GM21619 (cell line): ENCODE data around the gene ZNF268.
"Not testable (repeated sequence)": the region's sequence is repeated elsewhere in the genome, so short reads cannot be mapped to it uniquely, and the experiment has no call there.

Source experiments
- ATAC-seq: cut with Tn5 transposase; IDR thresholded peaks from one replicate; pipeline ENCODE4 v1.9.1; 2021; ENCODE audit not compliant: unreplicated experiment

Gene ZNF268

DNA sequence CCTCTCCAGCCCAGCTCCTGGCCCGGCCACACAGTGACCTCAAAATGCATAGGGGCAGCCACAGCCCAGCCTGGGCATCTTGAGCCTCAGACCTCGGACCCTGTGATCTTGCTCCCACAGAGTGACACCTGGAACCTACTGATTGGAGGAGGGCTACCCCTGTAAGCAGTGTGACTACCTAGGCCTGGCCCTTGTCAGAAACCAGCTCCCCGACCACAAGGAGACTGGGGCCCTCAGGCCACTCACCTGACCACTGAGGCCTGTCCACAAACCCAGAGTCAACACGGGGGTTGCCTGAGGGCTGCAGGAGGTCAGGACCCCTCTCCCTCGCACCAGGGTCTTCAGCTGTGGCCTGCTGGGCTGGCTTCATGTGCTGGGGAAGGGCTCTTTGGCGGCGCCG is 45.4 kb downstream of the ZNF268 start:
- no peak for ATAC-seq

DNA sequence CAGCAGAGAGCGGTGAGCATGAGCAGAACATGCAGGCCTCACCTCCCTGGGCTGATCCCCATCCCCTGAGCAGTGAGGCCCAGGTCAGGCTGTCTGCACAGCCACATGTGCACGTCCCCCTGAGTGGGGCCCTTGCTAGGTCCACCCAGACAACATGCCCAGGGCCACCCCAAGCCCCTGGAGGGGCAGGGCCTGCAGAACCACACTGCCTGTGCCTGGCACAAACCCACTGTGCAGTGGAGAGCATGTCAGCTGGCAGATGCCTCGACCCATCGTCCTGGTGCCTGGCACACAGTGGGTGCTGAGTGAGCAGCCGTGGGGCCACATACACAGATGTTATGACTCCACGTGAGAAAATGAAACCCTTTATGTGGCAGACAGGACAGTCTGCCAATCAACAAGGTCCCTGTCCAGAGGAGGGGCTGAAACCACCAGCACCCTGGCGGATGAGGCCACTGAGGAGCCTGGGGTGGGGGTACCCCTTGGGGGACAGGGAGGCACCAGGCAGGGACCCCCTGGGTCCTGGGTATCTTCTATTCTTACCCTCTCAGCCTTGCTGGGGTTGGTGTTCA is 46.1 kb downstream of the ZNF268 start:
- no peak for ATAC-seq

DNA sequence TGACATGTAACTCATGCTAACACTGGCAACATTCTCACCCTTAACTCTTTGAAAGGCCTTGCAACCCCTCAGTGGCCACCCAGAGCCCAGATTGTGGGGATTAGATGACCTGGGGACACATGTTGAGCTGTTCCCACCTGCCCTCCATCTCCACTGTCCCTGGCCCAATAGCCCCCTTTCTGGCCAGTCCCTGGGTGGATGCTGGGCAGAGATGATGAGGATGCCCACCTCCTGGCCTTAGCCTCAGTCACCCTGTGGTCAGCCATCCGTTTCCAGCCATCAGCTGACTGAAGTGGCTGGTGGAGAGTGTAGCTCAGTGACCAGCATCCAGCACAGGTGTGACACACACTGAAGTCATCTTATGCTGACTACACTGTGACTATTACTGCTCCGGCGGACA is 49.7 kb downstream of the ZNF268 start:
- no peak for ATAC-seq

DNA sequence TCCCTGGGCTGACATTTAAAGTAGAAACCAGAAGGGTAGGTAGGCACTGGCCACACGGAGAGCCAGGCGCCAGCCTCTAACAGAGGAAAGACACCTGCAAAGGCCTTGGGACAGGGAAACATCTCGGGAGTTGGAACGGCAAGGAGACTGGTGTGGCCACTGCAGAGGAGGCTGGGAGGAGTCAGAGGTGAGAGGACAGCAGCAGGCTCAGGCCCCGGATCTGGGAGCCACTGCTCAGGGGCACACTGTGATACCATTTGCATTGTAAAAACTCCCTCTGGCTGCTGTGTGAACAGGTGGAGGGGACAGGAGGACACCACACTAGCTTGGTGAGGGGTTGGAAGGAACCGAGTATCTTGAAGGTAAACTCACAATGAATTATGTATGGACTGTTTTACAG is 51.7 kb downstream of the ZNF268 start:
- ATAC-seq = no peak

DNA sequence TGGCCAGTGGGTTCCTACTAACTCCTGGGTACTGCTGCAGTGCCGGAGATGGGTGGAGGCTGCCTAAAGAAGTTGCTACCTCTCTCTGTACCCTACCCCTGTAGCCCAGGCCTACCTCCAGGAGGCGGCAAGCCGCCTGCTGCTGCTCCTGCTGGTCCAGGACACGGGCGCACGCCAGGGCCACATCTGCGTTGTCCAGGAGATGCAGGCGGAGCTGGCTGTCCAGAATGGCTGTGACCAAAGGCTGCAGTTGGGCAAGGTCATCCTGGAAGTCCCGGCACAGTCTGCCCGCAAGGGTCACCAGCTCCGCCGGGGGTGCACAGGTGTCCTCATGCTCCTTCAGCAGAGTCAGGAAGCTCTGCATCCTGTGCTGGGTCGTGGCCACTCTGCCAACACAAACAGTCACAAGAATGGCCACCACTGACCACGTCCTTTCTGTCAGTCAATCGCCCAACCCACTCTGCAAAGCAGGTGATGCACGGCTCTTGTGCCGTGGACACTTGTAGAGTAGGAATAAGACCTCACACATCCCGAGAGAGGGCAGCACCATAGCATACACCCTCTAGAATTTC is 52.8 kb downstream of the ZNF268 start:
- no peak for ATAC-seq

DNA sequence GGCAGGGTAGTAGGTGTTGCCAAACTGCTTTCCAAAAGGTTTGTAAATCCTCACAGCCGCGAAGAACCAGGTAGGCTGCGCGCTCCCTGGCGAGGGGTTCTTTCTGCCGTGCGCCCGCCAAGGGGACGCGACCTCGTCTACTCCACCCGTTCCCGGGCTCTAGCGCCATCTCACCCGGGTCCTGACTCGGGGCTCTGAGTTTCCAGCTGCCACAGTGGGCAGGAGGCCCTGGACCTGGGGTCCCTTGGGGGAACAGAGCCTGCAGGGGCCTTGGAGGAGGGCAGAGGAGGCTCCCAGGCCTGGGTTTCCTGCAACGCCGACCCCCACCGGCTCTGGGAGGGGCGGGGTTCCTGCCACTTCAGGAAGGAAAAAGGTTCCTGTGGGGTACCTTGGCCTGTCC is 53.7 kb downstream of the ZNF268 start:
- ATAC-seq = no peak

DNA sequence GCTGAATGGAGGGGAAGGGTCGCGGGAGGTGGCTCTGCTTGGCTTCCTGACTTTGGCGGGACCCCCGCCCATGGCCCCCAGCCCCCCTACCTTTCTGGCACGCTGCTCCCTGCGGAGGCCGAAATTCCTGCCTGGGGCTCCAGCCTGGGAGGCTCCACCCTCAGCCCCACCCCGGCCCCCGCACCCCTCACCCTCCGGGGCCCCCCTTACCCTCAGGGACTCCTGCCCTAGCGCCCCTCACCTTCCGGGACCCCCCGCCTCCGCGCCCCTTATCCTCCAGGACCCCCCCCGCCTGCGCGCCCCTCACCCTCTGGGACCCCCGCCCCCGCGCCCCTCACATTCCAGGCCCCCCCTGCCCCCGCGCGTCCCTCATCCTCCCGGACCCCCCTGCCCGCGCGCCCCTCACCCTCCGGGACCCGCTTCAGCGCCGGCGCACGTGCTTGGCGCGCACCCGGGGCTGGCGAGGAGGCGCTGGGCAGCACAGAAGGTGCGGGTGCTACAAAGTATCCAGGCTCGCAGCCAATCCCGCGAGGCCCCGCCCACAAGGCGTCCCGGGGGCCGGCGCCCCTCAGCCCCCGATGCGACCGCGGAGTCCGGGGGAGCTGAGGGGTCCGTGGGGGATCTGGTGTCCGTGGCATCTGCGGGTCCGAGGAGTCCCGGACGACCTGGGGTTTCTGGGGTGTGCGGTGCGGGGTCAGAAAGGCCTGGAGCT is 54.3 kb downstream of the ZNF268 start, which contains the start of gene ANHX:
Gene ANHX, minus strand, starts transcription at position 477 of the 712 bp plus-strand sequence. CDS start 1,521 bp downstream, outside the sequence.
- ATAC-seq = no peak

DNA sequence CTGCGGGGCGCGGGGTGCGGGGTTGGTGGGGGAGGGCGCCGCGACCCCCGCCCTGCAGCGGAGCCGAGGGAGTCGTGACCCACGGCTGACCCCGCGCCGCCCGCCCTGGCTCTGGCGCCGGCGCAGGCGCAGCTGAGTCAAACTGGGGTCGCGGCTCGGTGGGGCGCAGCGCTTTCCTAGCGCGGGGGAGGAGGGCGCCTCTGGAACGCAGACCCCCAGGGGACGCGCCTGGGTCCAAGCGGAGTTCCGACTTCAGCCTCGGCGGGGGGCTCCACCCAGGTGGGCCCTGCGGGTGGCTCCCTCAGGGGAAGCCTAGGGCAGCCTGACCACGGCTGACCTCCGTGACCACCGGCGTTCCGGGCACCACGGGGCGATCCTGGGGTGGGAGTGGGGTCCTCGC is 54.8 kb downstream of the ZNF268 start:
- no peak for ATAC-seq

DNA sequence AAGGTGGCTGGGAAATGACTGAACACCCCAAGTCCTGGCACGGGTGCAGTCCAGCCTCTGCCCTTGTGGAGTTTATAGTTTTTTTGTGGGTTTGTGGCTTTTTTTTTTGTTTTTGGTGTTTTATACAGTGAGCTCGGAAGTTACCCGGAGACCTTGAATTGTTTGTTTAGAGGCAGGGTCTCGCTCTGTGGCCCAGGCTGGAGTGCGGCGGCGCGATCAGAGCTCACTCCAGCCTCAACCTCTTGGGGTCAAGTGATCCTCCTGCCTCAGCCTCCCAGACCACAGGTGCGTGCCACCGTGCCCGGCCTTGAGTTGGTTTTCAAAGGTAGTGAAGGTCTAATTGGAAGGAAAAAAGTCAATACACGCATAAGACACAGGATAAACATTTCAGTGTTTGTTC is 55.3 kb downstream of the ZNF268 start:
- no peak for ATAC-seq

DNA sequence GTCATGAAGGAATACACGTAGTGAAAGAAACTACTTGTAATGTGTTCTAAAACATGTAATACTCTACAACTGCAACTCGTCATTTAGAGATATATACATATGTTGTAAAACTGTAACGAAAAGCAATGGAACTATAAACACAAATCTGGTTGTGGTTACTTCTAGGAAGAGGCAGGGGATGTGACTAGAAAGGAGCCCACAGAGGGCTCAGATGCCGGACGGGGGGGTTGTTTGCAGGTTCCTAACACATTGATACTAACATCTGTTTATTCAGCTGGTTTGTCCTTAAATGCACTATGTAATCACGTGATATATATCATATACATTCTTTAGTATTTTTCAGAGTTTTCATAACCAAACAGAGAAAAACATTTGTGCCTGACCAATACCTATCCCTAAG is 70.4 kb downstream of the ZNF268 start:
- no peak for ATAC-seq

DNA sequence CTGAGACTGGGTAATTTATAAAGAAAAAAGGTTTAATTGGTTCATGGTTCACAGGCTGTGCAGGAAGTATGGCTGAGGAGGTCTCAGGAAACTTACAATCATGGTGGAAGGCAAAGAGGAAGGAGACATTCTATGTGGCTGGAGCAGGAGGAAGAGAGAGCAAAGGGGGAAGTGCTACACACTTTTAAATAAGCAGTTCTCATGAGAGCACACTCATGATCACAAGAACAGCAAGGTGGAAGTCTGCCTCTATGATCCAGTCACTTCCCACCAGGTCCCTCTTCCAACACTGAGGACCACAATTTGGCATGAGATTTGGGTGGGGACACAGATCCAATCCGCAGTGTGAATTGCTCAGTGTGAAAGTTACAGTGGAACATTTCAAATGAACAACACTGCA is 74.5 kb downstream of the ZNF268 start:
- not testable (repeated sequence) for ATAC-seq

DNA sequence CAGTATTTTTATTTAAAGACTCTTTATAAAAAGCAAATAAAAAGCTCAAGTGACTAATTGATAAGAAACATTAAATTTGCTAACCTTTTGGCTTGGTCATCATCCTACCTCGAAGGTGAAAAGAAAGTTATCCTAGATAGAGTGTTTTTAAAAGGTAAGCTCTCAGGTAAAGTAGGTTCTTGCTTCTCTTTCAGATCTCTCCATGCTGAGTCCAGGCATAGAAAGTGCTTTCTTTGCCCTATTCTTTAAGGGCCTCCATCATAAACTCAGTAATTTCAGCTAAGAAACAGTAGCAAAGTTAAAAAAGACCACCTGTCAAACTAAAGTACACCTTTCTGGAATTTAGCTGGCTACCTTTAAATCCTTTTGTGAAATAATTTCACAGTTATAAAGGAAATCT is 75.0 kb downstream of the ZNF268 start:
- ATAC-seq = no peak

DNA sequence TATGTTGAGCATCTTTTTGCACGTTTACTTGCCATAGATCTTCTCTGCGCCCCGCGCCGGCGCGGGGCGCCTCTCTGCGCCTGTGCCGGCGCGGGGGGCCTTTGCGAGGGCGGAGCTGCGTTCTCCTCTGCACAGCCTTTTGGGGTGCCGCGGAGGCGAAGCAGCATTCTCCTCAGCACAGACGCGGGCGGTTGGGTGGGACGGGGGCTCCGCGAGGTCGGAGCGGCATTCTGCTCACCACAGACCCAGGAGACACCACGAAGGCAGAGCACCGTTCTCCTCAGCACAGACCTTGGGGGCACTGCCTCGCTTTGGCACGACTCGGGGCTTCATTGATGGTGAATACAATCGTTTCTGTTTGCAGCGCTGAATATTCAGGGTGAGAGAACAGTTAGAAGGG is 82.9 kb downstream of the ZNF268 start:
- no peak for ATAC-seq
